ENCODE measurements around the gene PCNX1. TPM values are rescaled to one million over a fixed set of nuclear protein-coding genes. Genes with fewer than 3 reads are reported as not detected.

The PCNX1 gene
- polyA plus RNA-seq, 3 donors, result 7.3 to 26.7 (median 8.1) TPM

- Histone ChIP-seq H3K4me2 (replicated peaks; ENCODE audit: extremely low read depth, low read length, poor library complexity, severe bottlenecking) (no peak overlapping the region), H3K36me3 (replicated peaks in 1 of 2; ENCODE audit: control insufficient read depth in 1 of 2, insufficient read depth in 2 of 2, low read length in 2 of 2) (peaks cover 0 to 11% of the 10 kb centered on the region in 2 donors), H3K79me2 (ENCODE audit: insufficient read depth, low read length) (peaks cover 100% of the 10 kb centered on the region), H2AFZ (ENCODE audit: insufficient read depth, low read depth, low read length, poor library complexity, severe bottlenecking) (no peak overlapping the region), H3K4me3 (replicated peaks in 1 of 3; ENCODE audit: low read depth in 2 of 3, low read length in 3 of 3) (no peak overlapping the region), H3K4me1 (ENCODE audit: control insufficient read depth in 1 of 2, insufficient read depth in 2 of 2, low read length in 2 of 2) (peaks cover 37 to 57% of the 10 kb centered on the region in 2 donors), H3K9me3 (replicated peaks in 1 of 2; ENCODE audit: control insufficient read depth in 1 of 2, insufficient read depth in 1 of 2, low read length in 2 of 2) (no peaks in the 10 kb centered on the region), H3K9ac (ENCODE audit: insufficient read depth, low read length, poor library complexity, severe bottlenecking) (no peak overlapping the region), H3K27ac (ENCODE audit: low read depth in 1 of 2, low read length in 2 of 2) (peak overlapping the region in 1 of 2 donors; percentile 43), H4K20me1 (ENCODE audit: insufficient read depth, low read length) (peaks cover 98% of the 10 kb centered on the region), H3K27me3 (ENCODE audit: control insufficient read depth in 2 of 2, insufficient read depth in 2 of 2, low read length in 2 of 2) (no peaks in the 10 kb centered on the region)
- DNase-seq, result no peak
- no peak for TF ChIP-seq CTCF (IDR thresholded peaks at IDR 0.05)
- peaks cover 12 to 18% of the 10 kb centered on the region in 2 donors for H3K36me3 Mint-ChIP-seq
- H3K4me3 Mint-ChIP-seq, result no peak overlapping the region
- intact Hi-C loops (cut with micrococcal nuclease), result no loop called here
- peak overlapping the region in 4 of 7 donors; percentile 4 to 39 (median 18) for H3K27ac Mint-ChIP-seq
- no peaks in the 10 kb centered on the region for H3K9me3 Mint-ChIP-seq
- no peaks in the 10 kb centered on the region for H3K27me3 Mint-ChIP-seq (ENCODE audit: low read depth in 3 of 3)
- peaks cover 70% of the 10 kb centered on the region for H3K4me1 Mint-ChIP-seq
- 76% methylated on average over 2 of the region's 4 CpGs for WGBS (ENCODE audit: insufficient coverage)
Observed at GRCh38 chr14:70916799-70917198, 9.5 kb downstream of the PCNX1 start.

- peaks cover 100% of the 10 kb centered on the region for H4K20me1 ChIP-seq (ENCODE audit: insufficient read depth, low read length)
- intact Hi-C loops (cut with micrococcal nuclease), result no loop called here
- no peaks in the 10 kb centered on the region for H3K9me3 ChIP-seq (replicated peaks in 1 of 2; ENCODE audit: control insufficient read depth in 1 of 2, insufficient read depth in 1 of 2, low read length in 2 of 2)
Observed at GRCh38 chr14:70917633-70918032, 10.4 kb downstream of the PCNX1 start.

More at GRCh38 chr14:70917633-70918032, 10.4 kb downstream of the PCNX1 start:
- Histone ChIP-seq H3K27me3 (ENCODE audit: control insufficient read depth in 2 of 2, insufficient read depth in 2 of 2, low read length in 2 of 2) (no peaks in the 10 kb centered on the region), H3K9ac (ENCODE audit: insufficient read depth, low read length, poor library complexity, severe bottlenecking) (no peak overlapping the region), H2AFZ (ENCODE audit: insufficient read depth, low read depth, low read length, poor library complexity, severe bottlenecking) (no peak overlapping the region), H3K4me1 (ENCODE audit: control insufficient read depth in 1 of 2, insufficient read depth in 2 of 2, low read length in 2 of 2) (peaks cover 31 to 49% of the 10 kb centered on the region in 2 donors), H3K27ac (ENCODE audit: low read depth in 1 of 2, low read length in 2 of 2) (peak overlapping the region in 1 of 2 donors; percentile 43), H3K4me3 (replicated peaks in 1 of 3; ENCODE audit: low read depth in 2 of 3, low read length in 3 of 3) (no peak overlapping the region), H3K36me3 (replicated peaks in 1 of 2; ENCODE audit: control insufficient read depth in 1 of 2, insufficient read depth in 2 of 2, low read length in 2 of 2) (peaks cover 0 to 11% of the 10 kb centered on the region in 2 donors), H3K4me2 (replicated peaks; ENCODE audit: extremely low read depth, low read length, poor library complexity, severe bottlenecking) (no peak overlapping the region), H3K79me2 (ENCODE audit: insufficient read depth, low read length) (peaks cover 100% of the 10 kb centered on the region)
- Mint-ChIP-seq H3K36me3 (peaks cover 9 to 14% of the 10 kb centered on the region in 2 donors), H3K4me1 (peaks cover 65% of the 10 kb centered on the region), H3K27ac (no peak overlapping the region), H3K27me3 (ENCODE audit: low read depth in 3 of 3) (no peaks in the 10 kb centered on the region), H3K4me3 (no peak overlapping the region), H3K9me3 (no peaks in the 10 kb centered on the region)
- TF ChIP-seq CTCF (IDR thresholded peaks at IDR 0.05), result no peak
- no peak for DNase-seq
- no CpG with 5 or more reads among the region's 1 CpG for WGBS (ENCODE audit: insufficient coverage)

Data from CD14-positive monocyte (primary cell).